Head of caudate nucleus (tissue), 42 donors: ENCODE measurements around the gene CSNK1G1.
A peak's percentile ranks its signal among the peaks of the same experiment; 100 is the strongest.
"Not testable (repeated sequence)": the region's sequence is repeated elsewhere in the genome, so short reads cannot be mapped to it uniquely, and the experiment has no call there.

Experiments used
- DNase-seq, 42 donors: peaks; one replicate each; pipeline versions ENCODE4 v3.0.0 to v3.0.0-alpha.2; 2020 to 2021; ENCODE audit warnings: mixed read lengths in 7 of 42
- intact Hi-C: fragments of 100-400 bp; cut with DNase I; formaldehyde crosslinking; loops from one replicate; pipeline ENCODE4 v1.15.0; 2022

The CSNK1G1 gene

DNA sequence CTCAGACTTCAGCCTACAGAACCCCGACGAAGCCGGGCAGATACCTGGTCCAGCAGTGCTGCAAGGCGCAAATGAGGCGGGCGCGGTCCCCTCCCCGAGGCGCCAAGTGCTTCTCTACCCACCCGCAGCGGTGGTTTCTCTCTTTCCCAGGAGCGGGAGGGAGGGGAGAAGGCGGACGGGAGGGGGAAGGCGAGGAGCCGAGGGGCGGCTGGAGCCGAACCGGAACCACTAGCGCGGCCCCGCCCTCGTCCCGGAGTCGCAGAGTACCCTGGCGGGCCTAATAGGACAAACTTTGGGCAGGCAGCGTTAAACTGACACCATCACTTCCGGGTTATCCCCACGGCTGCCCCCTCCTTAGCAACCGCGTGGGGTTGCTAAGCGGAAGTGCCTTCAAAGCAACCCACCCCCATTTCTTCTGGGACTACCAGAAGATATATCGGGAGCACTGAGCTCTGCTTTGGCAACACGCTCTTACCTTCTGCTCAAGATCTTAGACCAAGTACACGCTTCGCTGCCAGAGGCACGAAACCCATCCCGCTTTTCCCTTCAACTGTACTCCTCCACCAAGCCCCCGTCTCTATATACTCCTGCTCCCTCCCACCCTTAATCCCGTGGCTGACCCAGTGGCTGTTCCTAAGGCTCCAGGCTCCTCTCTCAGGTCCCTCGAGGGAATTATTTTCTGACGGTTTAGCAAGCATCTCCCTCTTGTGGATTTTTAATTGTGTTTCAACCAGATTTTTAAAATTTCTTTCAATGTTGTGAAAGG lies at the start of gene CSNK1G1:
CSNK1G1 (minus strand) TSS at position 230 of the 766 bp plus-strand sequence. CDS start 55,674 bp downstream, outside the sequence.
- intact Hi-C loops, result loop anchor here (2.0 kb wide), 1 partner anchor 193 kb away; the partner anchor contains the start of gene PPIB
- DNase-seq, result peak; percentile 94 to 99 (median 97)

DNA sequence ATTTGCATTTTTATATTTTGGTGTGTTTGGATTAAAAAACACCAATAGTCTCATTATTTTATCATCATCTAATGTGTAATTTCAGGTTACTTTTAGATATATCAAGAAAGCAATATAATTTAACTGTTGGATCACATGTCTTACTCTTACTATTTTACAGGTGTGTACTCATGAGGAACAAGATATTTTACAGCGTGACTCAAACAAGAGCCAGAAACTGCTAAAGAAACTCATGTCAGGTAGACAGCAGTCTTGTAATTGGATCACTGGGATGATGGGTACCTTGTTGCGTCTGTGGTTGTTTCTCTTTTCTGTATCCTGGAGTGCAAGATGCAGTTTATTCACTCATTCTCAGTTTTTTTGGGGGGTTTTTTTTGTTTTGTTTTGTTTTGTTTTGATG lies 44.6 kb upstream of the CSNK1G1 start:
- DNase-seq, result no peak
- intact Hi-C loops, result no loop called here

DNA sequence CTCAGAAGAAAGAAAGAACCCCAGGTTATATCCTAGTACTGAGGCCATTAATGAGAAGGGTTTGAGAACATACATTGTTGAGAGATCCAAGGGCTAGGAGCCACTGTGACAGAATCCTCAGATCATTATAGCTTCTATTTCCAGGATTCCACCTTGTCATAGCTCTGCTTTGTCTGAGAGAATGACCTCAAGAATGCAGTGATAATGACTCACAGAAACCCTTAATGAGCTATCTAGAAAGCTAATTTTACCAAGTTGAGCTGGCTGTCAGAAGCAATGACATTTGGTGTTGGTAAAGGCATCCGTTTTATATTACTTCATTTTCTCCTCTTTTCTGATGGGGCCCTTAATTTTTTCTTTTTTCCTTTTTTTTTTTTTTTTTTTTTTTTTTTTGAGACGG lies 42.6 kb upstream of the CSNK1G1 start:
- intact Hi-C loops, result no loop called here
- DNase-seq, result no peak

DNA sequence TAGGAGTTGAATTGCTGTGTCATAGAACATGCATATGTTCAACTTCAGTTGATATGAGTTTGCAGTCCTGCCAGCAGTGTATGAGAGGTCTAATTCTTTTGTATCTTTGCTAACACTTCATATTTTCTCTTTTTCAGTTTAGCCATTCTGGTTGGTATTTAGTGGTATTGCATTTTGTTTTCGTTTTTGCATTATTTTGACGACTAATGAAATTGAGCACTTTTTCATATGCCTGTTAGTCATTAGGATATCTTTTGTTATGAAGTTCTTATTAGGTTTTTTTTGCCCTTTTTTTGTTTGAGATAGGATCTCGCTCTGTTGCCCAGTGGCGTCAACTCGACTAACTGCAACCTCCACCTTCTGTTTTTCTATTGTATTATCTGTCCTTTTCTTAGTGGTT lies 40.8 kb upstream of the CSNK1G1 start:
- no peak for DNase-seq
- intact Hi-C loops, result no loop called here

DNA sequence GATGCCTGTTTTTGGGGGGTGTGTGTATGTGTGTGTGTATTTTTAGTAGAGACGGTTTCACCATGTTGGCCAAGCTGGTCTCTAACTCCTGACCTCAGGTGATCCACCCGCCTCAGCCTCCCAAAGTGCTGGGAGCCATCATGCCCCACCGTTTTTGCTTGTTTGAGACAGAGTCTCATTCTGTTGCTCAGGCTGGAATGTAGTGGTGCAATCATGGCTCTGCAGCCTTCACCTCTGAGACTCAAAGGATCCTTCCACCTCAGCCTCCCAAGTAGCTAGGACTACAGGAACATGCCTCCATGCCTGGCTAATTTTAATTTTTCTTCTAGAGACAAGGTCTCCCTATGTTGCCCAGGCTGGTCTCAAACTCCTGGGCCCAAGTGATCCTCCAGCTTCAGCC lies 36.5 kb upstream of the CSNK1G1 start:
- intact Hi-C loops, DNase-seq: not testable (repeated sequence)

DNA sequence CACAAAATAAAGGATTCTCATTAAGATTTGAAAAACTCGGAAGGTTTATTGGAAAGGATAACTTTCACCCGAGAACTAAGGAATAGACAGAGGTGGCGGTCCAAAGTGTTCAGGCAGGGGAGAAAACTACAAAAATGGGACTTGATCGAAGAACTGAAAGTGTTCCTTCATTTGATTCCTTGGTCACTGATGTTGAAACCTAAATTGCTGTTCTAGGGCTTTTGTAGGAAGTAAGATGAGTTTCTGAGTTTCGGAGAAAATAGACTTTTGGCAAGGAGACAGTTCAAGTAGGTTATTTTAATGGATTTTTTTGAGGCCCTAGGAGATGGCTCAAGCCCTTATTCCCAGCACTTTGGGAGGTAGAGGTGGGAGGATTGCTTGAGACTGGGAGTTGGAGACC lies 33.1 kb upstream of the CSNK1G1 start:
- DNase-seq, result no peak
- intact Hi-C loops, result loop anchor here (5.0 to 10.0 kb wide), 2 partner anchors 68 to 224 kb away; partner anchors contain the start of gene PPIB

DNA sequence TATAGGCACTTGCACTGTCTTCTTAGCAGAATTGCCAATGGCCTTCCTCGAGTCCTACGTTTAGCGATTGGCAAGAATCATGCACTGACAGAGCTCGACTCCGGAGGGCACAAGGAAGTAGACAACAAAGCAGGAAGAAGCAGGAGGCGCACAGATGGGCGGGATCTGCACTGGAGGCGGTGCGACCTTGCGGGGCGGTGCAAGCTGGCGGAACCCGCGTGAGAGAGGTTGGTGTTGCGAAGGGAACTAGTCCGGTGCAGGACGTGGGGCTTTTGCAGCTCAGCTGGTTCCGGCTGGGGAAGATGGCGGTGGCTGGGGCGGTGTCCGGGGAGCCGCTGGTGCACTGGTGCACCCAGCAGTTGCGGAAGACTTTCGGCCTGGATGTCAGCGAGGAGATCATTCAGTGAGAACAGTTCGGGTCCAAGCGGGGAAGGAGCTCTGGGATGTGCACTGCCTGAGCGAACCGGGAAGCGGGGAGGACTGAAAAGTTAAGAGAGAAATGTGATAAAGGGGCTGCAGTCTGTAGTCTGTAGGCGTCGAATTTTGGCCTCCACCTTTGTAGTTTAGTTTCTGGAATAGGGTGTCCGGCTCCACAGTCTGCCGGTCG lies 31.7 kb upstream of the CSNK1G1 start, which contains the start of gene TRIP4:
TRIP4 (plus strand) TSS at position 275 of the 607 bp plus-strand sequence; CDS start at position 303, 28 bp downstream.
- intact Hi-C loops, result loop anchor here (5.0 to 10.0 kb wide), 2 partner anchors 70 to 223 kb away; partner anchors contain the start of gene PPIB
- peak; percentile 87 to 98 (median 95) for DNase-seq

DNA sequence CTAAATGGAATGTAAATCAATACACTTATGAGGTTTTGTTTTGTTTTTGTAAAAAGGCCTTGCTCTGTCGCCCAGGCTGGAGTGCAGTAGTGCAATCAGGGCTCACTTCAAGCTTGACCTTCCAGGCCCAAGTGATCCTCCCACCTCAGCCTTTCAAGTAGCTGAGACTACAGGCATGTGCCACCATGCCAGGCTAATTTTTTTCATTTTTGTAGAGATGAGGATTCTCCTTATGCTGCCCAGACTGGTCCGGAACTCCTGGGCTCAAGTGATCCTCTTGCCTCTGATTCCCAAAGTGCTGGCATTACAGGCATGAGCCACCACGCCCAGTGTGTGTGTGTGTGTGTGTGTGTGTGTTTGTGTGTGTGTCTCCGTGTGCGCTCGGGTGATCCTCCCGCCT lies 30.3 kb upstream of the CSNK1G1 start:
- intact Hi-C loops, result loop anchor here (5.0 to 10.0 kb wide), 2 partner anchors 71 to 221 kb away; partner anchors contain the start of gene PPIB

DNA sequence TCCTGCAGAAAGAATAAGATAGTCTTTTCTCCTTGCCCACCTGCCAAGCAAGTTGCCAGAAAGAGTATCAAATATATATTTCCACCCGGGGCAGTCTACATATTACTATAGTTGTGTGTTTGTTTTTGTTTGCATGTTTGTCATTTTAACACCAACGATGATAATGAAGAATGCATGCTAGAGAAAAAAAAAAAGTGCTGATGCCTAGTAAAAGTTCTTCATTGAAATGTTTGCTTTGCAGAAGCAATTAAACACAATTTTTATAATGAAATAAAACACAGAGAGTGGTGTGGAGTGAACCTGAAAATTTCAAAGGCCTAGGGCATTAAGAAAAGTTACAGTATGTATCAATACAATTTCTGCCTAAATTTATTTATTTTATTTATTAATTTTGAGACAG lies 27.8 kb upstream of the CSNK1G1 start:
- intact Hi-C loops, result loop anchor here (10.0 kb wide), 1 partner anchor 219 kb away; the partner anchor contains the start of gene PPIB
- no peak for DNase-seq

More for the DNA sequence above, 30.3 kb upstream of the CSNK1G1 start:
- DNase-seq, result peak in 1 of 42 donors; percentile 13

DNA sequence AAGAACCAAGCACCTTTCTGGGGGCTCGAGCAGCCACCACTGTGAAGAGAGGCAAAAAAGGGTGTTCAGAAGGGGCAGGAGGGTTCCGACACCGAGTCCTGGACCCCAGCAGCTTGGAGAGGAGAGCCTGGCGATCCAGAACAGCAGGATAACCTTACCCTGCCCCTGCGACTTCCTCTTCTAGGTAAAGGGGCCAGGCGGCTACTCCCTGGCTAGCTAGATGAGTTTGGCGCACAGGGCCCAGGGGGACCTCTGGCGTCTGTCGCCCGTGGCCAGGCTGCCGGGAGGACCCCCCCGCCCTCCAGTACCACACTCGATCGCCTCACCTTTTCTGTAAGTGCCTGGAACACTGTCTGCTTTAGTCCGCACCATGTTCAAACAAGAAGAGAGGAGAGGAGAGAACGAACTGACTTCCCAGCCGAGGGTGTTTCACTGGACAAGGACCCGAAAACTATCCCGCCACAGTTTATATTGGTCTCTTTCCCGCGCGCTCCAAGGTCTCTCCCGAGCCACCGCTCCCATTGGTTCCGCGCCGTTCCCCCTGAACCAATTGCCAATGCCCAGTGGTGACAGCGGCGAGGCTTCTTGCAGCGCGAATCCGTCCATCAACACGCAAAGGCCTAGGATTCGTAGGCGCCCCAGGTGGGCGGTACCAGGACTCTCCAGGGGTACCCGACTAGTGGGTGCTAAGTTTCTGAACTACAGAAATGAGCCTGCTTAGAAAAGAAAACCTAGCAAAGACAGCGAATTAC lies 25.2 kb upstream of the CSNK1G1 start, which contains the start of gene PCLAF:
PCLAF (minus strand) TSS at position 442 of the 752 bp plus-strand sequence; CDS start at position 372, 70 bp downstream.
- intact Hi-C loops, result loop anchor here (10.0 kb wide), 1 partner anchor 216 kb away; the partner anchor contains the start of gene PPIB
- DNase-seq, result peak; percentile 84 to 97 (median 94)

DNA sequence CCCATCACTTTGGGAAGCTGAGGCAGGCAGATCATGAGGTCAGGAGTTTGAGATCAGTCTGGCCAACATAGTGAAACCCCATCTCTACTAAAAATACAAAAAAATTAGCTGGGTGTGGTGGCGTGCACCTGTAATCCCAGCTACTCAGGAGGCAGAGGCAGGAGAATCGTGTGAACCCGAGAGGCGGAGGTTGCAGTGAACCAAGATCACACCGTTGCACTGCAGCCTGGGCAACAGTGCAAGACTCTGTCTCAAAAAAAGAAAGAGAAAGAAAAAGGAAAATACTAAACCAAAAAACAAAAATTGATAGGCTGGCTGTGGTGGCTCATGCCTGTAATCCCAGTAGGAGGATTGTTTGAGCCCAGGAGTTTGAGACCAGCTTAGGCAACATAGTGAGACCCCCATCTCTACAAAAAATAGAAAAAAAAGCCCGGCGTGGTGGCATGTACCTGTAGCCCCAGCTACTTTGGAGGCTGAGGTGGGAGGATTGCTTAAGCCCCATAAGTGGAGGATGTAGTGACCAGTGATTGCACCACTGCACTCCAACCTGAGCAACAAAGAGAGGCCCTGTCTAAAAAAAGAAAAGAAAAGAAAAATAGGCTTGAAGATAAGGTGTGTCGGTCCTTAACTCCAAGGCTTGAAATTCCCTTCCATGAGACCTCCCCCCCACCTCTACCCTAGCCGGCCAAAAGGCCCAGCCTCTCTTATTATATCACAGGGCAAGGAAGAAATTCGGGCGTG lies 24.3 kb upstream of the CSNK1G1 start:
- intact Hi-C loops, result loop anchor here (10.0 kb wide), 1 partner anchor 215 kb away; the partner anchor contains the start of gene PPIB

DNA sequence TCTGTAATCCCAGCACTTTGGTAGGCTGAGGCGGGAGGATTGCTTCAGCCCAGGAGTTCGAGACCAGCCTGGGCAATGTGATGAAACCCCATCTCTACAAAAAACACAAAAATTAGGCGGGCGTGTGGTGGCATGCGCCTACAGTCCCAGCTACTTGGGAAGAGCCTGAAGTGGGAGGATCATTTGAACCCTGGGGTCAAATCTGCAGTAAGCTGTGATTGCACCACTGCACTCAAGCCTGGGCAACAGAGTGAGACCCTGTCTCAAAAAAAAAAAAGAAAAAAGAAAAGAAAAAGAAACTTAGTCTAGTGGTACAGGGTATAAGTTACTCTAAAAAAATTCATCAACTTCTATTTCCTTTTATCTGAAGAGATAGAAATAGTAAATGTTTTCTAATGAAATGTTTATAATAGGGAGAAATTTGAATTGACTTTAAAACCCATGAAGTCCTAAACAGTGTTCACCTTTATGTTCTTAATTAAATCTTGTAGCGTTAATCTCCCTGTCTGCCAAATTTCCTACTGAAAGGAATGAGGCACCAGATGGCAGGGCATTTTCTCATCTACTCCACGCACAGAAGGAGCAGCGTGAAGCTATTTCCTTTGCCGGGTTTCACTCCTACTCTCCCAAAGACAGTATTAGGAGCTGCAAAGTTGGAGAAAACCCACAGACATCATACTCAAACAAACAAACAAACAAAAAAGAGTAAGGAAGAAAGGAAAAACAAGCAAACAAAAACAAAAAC lies 23.4 kb upstream of the CSNK1G1 start:
- intact Hi-C loops, result no loop called here
- peak in 1 of 42 donors; percentile 5 for DNase-seq

More for the DNA sequence above, 24.3 kb upstream of the CSNK1G1 start:
- DNase-seq, result peak in 1 of 42 donors; percentile 10

DNA sequence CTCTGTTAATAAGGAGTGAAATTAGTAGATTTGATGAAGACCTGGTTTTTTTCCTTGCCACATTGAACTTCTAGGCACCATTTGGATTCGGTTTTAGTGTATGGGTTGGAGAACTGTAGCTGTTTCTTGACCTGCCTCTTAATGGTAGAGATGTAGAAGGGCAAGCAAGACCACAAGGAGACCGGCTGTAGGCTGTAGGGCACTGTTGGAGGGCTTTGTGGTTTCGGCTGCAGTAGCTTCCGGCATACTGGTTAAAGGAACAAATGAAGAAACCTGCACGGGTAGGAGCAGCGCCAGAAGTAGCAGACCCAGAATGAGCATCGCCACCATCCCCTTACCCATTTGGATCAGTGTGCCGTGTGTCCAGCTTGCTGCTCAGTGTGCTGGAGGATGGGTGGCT lies 17.4 kb upstream of the CSNK1G1 start:
- intact Hi-C loops, result no loop called here
- peak in 2 of 42 donors; percentile 1 to 13 for DNase-seq

DNA sequence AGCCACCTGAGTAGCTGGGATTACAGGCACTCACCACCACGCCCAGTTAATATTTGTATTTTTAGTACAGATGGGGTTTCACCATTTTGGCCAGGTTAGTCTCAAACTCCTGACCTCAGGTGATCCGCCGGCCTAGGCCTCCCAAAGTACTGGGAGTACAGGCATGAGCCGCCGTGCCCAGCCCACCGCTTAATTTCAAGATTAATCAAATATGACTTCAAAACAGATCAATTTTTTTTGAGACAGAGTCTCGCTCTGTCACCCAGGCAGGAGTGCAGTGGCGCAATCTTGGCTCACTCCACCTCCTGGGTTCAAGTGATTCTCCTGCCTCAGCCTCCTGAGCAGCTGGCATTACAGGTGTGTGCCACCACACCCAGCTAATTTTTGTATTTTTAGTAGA lies 15.4 kb upstream of the CSNK1G1 start:
- DNase-seq, result peak in 2 of 42 donors; percentile 3 to 8
- intact Hi-C loops, result not testable (repeated sequence)

DNA sequence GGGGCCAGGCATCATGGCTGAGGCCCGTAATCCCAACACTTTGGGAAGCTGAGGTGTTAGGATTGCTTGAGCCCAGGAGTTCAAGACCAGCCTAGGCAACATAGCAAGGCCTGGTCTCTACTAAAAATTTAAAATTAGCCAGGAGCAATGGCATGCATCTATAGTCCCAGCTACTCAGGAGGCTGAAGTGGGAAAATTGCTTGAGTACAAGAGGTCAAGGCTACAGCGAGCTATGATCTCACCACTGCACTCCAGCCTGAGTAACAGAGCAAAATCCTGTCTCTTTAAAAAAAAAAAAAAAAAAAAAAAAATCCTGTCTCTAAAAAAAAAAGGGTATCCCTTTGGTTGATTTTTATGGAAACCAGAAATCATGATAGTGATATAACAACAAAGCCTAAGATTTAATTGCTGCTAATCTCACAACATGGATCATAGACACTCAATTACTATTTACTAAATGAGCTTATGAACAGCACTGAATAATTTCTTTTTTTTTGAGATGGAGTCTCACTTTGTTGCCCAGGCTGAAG lies 13.2 kb upstream of the CSNK1G1 start:
- peak in 1 of 42 donors; percentile 5 for DNase-seq
- intact Hi-C loops, result no loop called here

DNA sequence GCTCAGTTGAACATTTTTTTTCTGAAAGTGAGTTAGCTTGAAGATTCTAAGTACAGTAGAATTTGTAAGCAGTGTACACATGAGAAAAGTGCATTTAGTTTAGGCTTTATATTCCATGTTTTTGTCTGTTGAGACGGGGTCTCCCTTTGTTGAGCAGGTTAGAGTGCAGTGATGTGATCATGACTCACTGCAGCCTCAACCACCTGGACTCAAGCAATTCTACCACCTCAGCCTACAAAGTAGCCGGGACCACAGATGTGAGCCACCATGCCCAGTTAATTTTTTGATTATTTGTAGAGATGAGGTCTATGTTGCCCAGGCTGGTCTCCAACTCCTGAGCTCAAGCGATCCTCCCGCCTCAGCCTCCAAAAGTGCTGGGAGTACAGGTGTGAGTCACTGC lies 5.3 kb upstream of the CSNK1G1 start:
- no peak for DNase-seq
- intact Hi-C loops, result no loop called here

DNA sequence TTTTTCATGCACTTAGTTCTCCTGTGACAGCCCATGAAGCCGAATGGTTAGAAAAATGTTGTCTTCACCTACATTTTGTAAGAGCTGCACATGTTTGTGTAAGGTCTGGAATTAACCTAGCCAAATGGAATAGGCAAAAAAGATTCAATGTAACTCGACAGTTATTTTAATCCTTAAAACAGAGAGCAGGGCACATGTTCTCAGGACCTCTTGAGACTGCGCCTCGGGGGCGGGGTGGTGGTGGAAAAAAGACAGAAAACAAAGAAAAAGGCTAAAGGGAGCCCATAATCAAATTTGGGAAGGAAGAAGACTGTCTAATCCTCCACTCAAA lies 702 bp upstream of the CSNK1G1 start:
- DNase-seq, result no peak
- intact Hi-C loops, result loop anchor here (2.0 kb wide), 1 partner anchor 194 kb away; the partner anchor contains the start of gene PPIB
